Central memory CD8-positive, alpha-beta T cell (primary cell): ENCODE measurements around the gene DCAF5.
"Not testable (repeated sequence)": the region's sequence is repeated elsewhere in the genome, so short reads cannot be mapped to it uniquely, and the experiment has no call there.

Experiments
- ATAC-seq: fragments of 150-1000 bp; cut with Tn5 transposase; replicated peaks from 2 replicates; pipeline ENCODE4 v1.10.0; 2022; ENCODE audit warnings: mild to moderate bottlenecking, moderate FRiP score, moderate number of reproducible peaks; ENCODE audit not compliant: poor library complexity, severe bottlenecking; ENCODE audit errors: extremely low read depth
- DNase-seq, 2 donors: peaks; one replicate each; pipeline ENCODE4 v3.0.0; 2021; ENCODE audit warnings: low spot score in 2 of 2
- H3K27ac Mint-ChIP-seq: one replicate; pipeline ENCODE4 v1.8.0; 2022; ENCODE audit warnings: low read depth, mild to moderate bottlenecking, moderate library complexity, mixed read lengths
- H3K27me3 Mint-ChIP-seq: one replicate; pipeline ENCODE4 v1.8.0; 2022; ENCODE audit warnings: mixed read lengths
- H3K36me3 Mint-ChIP-seq: one replicate; pipeline ENCODE4 v1.8.0; 2022; ENCODE audit warnings: mild to moderate bottlenecking, moderate library complexity, mixed read lengths; ENCODE audit not compliant: insufficient read depth
- H3K4me1 Mint-ChIP-seq: one replicate; pipeline ENCODE4 v1.8.0; 2022; ENCODE audit warnings: mixed read lengths
- H3K4me3 Mint-ChIP-seq: one replicate; pipeline ENCODE4 v1.8.0; 2022; ENCODE audit warnings: mild to moderate bottlenecking, moderate library complexity, mixed read lengths
- H3K9me3 Mint-ChIP-seq: one replicate; pipeline ENCODE4 v1.8.0; 2022; ENCODE audit warnings: mixed read lengths

Gene DCAF5, protein sequence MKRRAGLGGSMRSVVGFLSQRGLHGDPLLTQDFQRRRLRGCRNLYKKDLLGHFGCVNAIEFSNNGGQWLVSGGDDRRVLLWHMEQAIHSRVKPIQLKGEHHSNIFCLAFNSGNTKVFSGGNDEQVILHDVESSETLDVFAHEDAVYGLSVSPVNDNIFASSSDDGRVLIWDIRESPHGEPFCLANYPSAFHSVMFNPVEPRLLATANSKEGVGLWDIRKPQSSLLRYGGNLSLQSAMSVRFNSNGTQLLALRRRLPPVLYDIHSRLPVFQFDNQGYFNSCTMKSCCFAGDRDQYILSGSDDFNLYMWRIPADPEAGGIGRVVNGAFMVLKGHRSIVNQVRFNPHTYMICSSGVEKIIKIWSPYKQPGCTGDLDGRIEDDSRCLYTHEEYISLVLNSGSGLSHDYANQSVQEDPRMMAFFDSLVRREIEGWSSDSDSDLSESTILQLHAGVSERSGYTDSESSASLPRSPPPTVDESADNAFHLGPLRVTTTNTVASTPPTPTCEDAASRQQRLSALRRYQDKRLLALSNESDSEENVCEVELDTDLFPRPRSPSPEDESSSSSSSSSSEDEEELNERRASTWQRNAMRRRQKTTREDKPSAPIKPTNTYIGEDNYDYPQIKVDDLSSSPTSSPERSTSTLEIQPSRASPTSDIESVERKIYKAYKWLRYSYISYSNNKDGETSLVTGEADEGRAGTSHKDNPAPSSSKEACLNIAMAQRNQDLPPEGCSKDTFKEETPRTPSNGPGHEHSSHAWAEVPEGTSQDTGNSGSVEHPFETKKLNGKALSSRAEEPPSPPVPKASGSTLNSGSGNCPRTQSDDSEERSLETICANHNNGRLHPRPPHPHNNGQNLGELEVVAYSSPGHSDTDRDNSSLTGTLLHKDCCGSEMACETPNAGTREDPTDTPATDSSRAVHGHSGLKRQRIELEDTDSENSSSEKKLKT

DNA sequence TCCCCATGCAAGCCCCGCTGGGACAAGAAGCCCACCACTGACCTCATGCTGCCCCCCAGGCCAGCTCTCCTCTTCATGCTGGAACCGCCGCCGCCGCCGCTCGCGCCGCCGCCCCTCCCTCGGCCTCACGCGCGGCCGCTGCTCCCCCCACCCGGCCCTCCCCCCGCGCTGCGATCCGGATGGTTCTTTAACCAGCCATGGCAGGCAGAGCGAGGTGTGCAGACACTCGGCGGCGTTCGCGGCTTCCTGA, at the start of gene DCAF5:
DCAF5 (minus strand) TSS at position 218 of the 250 bp plus-strand sequence; CDS start at position 77, 141 bp downstream.
- H3K9me3 Mint-ChIP-seq = no peaks in the 10 kb centered on the region
- H3K36me3 Mint-ChIP-seq = peaks cover 27% of the 10 kb centered on the region
- ATAC-seq = peak; percentile 94
- DNase-seq = peak; percentile 82 to 90
- peaks cover 29% of the 10 kb centered on the region for H3K4me1 Mint-ChIP-seq
- H3K4me3 Mint-ChIP-seq = peak within 1 kb of the TSS; percentile 97
- H3K27me3 Mint-ChIP-seq = no peaks in the 10 kb centered on the region
- H3K27ac Mint-ChIP-seq = peak within 1 kb of the TSS; percentile 73

DNA sequence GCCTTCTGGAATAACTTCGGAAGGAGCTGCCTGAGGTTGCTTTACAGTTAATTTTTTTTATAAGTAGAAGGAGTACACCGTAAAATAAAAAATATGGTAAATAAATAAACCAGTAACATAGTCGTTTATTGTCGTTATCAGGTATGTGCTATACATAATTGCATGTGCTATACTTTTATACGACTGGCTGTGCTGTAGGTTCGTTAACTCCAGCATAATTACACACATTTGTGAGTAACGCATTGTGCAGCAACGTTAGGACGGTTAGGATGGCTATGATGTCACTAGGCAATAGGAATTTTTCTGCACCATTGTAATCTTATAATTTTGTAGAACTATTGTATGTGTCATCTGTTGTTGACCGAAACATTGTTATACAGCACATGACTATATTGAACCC, 46.9 kb upstream of the DCAF5 start:
- Mint-ChIP-seq H3K4me3 (no peak overlapping the region), H3K9me3 (no peaks in the 10 kb centered on the region), H3K27ac (no peak overlapping the region), H3K36me3 (peaks cover 1% of the 10 kb centered on the region), H3K4me1 (peaks cover 11% of the 10 kb centered on the region), H3K27me3 (no peaks in the 10 kb centered on the region)
- ATAC-seq = no peak
- no peak for DNase-seq

DNA sequence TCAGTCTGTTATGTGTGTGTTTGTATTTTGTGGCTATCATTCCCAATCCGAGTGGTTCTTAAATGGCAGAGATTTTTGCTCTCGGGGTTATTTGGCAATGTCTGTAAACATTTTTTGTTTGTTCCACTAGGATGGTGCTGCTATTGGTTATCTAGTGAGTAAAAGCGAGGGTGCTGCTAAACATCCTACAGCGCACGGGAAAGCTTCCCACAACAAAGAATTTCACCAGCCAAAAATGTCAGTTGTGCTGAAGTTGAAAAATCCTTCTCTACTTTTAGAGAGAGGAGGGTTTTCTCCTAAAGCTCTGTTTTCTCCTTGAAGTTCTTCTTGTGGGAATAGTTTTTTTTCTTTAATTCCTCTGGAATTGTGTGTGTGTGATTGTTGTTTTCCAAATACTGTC, 40.8 kb upstream of the DCAF5 start:
- DNase-seq (no peak), ATAC-seq (no peak)
- Mint-ChIP-seq H3K27ac (no peak overlapping the region), H3K36me3 (peaks cover 2% of the 10 kb centered on the region), H3K4me1 (peaks cover 32% of the 10 kb centered on the region), H3K4me3 (no peak overlapping the region), H3K9me3 (no peaks in the 10 kb centered on the region), H3K27me3 (no peaks in the 10 kb centered on the region)

DNA sequence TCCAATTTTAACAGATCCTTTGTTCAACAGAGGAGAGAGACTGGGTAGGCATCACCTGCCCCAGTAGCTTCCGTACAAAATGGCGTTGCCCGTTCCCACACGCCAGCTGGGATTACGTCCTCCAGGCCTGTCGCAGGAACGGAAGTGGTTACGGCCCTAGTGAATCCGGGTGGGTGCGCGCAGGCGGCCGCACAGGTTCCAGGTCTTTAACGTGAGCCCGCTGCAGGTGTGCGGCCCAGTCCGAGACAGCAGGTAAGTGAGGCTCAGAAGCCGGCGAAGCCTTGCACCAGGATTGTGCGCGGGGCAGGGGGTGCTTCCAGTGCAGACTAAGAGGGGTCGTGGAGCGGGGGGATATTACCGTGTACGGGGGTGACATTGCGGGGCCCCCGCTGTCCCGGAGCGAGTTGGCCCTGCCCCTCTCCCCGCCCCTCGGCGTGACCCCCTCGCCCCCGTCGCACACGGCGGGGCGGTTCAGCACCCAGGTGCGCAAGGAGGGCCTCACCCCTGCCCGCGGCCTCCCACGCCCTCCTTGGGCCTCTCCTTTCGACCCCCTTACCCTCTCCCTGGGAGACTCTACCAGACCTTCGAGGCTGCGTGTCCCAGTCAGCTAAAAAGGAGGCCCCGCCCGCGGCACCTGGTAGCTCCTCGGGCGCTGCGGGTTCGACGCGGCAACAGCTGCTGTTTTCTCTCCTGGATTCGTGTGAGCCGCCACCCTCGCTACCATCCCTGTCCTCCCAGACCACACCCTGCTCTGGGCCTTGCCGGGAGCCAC, 38.6 kb upstream of the DCAF5 start, which contains the start of gene EXD2:
EXD2 (plus strand) TSS at position 159 of the 772 bp plus-strand sequence. CDS start 17,973 bp downstream, outside the sequence.
- DNase-seq = peak; percentile 36
- Mint-ChIP-seq H3K4me1 (peaks cover 27% of the 10 kb centered on the region), H3K4me3 (peak within 1 kb of the TSS; percentile 92), H3K27ac (peak within 1 kb of the TSS; percentile 94), H3K36me3 (peaks cover 3% of the 10 kb centered on the region), H3K9me3 (no peaks in the 10 kb centered on the region), H3K27me3 (no peaks in the 10 kb centered on the region)
- peak; percentile 81 for ATAC-seq

DNA sequence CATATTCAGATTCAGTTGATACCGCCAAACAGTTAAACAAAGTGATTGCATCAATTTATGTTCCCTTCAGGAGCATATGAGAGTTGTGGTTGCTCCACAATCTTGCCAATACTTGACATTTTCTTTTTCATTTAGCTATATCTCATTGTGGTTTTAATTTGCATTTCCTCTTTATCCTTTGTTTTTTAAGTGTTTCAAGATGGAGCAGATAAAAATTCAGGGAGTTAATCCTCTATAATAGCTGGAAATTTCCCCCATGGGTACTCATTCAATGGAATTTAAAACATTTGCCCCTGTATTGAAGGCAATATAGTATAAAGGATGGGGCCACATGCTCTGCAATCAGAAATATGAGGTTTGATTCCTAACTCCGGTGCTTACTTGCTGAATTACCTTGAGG, 37.3 kb upstream of the DCAF5 start:
- DNase-seq = no peak
- peaks cover 21% of the 10 kb centered on the region for H3K4me1 Mint-ChIP-seq
- no peaks in the 10 kb centered on the region for H3K27me3 Mint-ChIP-seq
- ATAC-seq = no peak
- H3K4me3 Mint-ChIP-seq = peak overlapping the region; percentile 92
- H3K9me3 Mint-ChIP-seq = no peaks in the 10 kb centered on the region
- H3K27ac Mint-ChIP-seq = no peak overlapping the region
- peaks cover 3% of the 10 kb centered on the region for H3K36me3 Mint-ChIP-seq

DNA sequence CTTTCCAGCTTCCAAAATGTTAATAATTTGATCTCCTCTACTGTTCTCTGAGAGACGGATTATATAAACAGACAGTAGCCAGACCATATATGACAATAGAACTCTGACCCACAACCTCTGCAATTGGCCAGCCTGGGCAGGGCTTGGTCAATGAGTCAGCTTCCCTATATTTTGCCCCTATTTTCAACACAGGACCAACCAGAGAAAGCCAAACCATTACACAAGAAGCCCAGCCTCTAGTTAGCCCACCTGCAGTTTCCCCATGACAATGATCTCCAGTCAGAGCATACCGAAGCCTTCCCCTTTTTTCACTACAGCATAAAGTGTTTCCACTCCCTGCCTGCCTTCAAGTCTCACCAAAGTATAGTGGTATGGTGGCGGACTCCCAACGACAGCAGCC, 30.8 kb upstream of the DCAF5 start:
- Mint-ChIP-seq H3K4me3 (no peak overlapping the region), H3K27me3 (peaks cover 22% of the 10 kb centered on the region), H3K9me3 (no peaks in the 10 kb centered on the region), H3K36me3 (peaks cover 1% of the 10 kb centered on the region), H3K4me1 (no peaks in the 10 kb centered on the region), H3K27ac (no peak overlapping the region)
- ATAC-seq = no peak
- DNase-seq = no peak

DNA sequence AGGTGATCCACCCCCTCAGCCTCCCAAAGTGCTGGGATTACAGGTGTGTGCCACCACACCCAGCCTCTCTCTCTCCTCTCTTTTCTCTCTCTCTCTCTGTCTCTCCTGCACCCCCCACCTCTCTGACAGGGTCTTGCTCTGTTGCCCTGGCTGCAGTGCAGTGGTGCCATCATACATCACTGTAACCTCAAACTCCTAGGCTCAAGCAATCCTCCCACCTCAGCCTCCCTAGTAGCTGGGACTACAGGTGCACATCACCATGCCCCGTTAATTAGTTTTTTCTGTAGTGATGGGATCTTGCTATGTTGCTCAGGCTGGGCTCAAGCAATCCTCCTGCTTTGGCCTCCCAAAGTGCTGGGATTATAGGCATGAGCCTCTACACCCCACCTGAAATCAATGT, 29.7 kb upstream of the DCAF5 start:
- not testable (repeated sequence) for DNase-seq, H3K4me3 Mint-ChIP-seq, H3K4me1 Mint-ChIP-seq, H3K27ac Mint-ChIP-seq, H3K36me3 Mint-ChIP-seq, ATAC-seq, H3K9me3 Mint-ChIP-seq
- H3K27me3 Mint-ChIP-seq = peaks cover 22% of the 10 kb centered on the region

DNA sequence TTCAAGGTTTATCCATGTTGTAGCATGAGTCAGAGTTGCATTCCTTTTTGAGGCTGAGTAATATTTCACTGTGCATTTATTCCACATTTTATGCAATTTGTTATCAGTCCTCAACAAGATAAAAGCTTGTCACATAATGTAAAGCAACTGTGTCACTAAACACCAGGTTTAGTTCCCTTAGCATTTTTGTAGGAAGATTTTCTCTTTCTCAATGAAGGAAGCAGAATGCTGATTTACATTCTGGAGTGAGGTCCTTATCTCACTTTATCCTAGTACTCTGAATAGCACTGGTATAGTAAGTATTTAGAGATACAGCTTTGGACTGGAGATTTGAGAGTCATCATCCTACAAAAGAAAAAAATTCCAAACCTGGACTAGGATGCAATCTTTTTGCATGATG, 28.6 kb upstream of the DCAF5 start:
- Mint-ChIP-seq H3K27me3 (peaks cover 31% of the 10 kb centered on the region), H3K4me3 (no peak overlapping the region), H3K9me3 (no peaks in the 10 kb centered on the region), H3K27ac (no peak overlapping the region), H3K36me3 (no peaks in the 10 kb centered on the region), H3K4me1 (no peaks in the 10 kb centered on the region)
- no peak for ATAC-seq
- no peak for DNase-seq

DNA sequence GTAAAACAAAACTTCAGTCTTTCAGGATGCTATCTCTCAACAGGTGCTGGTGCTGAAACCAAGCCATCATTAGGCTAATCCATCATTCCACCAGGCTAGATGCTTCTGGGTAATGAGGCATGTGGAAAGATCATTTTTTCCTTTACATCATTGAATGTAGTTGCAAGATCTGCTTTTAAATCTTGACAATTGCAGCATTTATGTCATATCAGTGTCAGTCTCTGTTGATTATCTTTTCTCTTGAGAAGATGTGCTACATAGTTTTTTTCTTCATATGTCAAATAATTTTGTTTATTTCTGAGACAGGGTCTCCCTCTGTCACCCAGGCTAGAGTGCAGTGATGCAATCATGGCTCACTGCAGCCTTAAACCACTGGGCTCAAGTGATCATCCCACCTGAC, 22.2 kb upstream of the DCAF5 start:
- DNase-seq (no peak), ATAC-seq (no peak)
- no peak overlapping the region for H3K4me3 Mint-ChIP-seq
- H3K9me3 Mint-ChIP-seq = no peaks in the 10 kb centered on the region
- H3K27me3 Mint-ChIP-seq = peaks cover 8% of the 10 kb centered on the region
- no peaks in the 10 kb centered on the region for H3K36me3 Mint-ChIP-seq
- H3K4me1 Mint-ChIP-seq = no peaks in the 10 kb centered on the region
- no peak overlapping the region for H3K27ac Mint-ChIP-seq

DNA sequence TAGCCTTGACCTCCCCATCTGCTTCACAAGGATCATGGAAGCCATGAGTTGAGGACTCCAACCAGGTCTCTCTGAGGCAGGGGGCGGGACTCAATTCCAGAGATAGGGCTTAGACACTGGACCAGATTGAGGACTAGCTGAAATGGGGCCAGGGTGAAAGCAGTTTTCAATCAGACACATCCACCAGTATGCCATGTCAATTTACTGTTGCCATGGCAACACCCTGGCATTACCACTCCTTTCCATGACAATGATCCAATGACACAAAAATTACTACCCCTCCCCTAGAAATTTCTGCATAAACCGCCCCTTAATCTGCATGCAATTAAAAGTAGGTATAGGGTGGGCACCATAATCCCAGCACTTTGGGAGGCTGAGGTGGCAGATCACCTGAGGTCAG, 18.6 kb upstream of the DCAF5 start:
- Mint-ChIP-seq H3K27ac (no peak overlapping the region), H3K4me3 (no peak overlapping the region), H3K4me1 (no peaks in the 10 kb centered on the region), H3K9me3 (no peaks in the 10 kb centered on the region), H3K27me3 (no peaks in the 10 kb centered on the region), H3K36me3 (no peaks in the 10 kb centered on the region)
- no peak for DNase-seq
- ATAC-seq = no peak

DNA sequence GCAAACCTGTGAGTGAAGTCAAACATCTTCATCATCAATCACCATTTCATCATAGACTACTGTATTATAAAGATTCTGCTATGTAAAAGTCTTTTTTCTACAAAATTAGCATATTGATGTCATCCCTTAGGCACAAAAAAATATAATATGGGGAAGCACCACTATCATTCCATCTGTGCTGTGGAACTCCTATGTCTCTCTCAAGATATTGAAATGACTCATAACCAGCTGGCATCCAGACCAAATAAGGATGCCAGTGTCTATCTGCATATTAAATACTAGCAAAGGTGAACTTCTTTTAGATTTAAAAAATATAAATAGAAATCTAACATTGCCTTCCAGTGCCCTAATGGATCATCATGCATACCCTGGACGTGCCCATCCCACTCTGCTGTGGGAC, 17.9 kb upstream of the DCAF5 start:
- H3K9me3 Mint-ChIP-seq = no peaks in the 10 kb centered on the region
- no peak for DNase-seq
- no peak for ATAC-seq
- H3K36me3 Mint-ChIP-seq = no peaks in the 10 kb centered on the region
- H3K27ac Mint-ChIP-seq = no peak overlapping the region
- no peaks in the 10 kb centered on the region for H3K4me1 Mint-ChIP-seq
- H3K4me3 Mint-ChIP-seq = no peak overlapping the region
- no peaks in the 10 kb centered on the region for H3K27me3 Mint-ChIP-seq

DNA sequence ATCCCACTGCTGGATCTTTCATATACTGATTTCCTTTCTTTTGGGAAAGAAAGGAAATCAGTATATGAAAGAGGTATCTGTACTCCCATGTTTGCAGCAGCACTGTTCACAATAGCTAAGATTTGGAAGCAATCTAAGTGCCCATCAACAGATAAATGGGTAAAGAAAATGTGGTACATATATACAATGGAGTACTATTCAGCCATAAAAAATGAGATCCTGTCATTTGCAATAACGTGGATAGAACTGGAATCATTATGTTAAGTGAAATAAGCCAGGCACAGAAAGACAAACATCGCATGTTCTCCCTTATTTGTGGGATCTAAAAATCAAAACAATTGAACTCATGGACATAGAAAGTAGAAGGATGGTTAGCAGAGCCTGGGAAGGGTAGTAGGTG, 12.9 kb upstream of the DCAF5 start:
- DNase-seq, H3K27ac Mint-ChIP-seq, H3K4me3 Mint-ChIP-seq, ATAC-seq, H3K36me3 Mint-ChIP-seq, H3K4me1 Mint-ChIP-seq, H3K9me3 Mint-ChIP-seq: not testable (repeated sequence)
- H3K27me3 Mint-ChIP-seq = peaks cover 36% of the 10 kb centered on the region
